ENCODE measurements around the gene MED13.

GRCh38 chr17:61895391-61895790 lies 169.7 kb downstream of the MED13 start:
- no peak for TF ChIP-seq CTCF (IDR thresholded peaks at IDR 0.05)
- no peak for TF ChIP-seq ZFX (IDR thresholded peaks at IDR 0.05; ENCODE audit: borderline replicate concordance)

All from 22Rv1 (cell line).